Measurements from ENCODE around the gene HSF4.

DNA sequence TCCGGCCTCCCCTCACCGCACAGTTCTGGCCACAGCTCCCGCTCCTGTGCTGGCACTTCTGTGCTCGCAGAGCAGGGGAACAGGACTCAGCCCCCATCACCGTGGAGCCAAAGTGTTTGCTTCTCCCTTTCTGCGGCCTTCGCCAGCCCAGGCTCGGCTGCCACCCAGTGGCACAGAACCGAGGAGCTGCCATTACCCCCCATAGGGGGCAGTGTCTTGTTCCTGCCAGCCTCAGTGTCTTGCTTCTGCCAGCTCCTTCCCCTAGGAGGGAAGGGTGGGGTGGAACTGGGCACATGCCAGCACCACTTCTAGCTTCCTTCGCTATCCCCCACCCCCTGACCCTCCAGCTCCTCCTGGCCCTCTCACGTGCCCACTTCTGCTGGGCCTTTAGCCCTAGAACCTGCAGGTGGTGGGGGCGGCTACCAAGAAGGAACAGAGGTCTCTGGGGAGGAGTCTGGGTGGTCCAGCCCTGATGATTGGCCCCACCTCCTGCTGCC lies 33.7 kb downstream of the HSF4 start:
- TF ChIP-seq, protein P1, sequence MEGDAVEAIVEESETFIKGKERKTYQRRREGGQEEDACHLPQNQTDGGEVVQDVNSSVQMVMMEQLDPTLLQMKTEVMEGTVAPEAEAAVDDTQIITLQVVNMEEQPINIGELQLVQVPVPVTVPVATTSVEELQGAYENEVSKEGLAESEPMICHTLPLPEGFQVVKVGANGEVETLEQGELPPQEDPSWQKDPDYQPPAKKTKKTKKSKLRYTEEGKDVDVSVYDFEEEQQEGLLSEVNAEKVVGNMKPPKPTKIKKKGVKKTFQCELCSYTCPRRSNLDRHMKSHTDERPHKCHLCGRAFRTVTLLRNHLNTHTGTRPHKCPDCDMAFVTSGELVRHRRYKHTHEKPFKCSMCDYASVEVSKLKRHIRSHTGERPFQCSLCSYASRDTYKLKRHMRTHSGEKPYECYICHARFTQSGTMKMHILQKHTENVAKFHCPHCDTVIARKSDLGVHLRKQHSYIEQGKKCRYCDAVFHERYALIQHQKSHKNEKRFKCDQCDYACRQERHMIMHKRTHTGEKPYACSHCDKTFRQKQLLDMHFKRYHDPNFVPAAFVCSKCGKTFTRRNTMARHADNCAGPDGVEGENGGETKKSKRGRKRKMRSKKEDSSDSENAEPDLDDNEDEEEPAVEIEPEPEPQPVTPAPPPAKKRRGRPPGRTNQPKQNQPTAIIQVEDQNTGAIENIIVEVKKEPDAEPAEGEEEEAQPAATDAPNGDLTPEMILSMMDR (IDR thresholded peaks at IDR 0.05; ENCODE audit: extremely low read depth in 1 of 2, insufficient read depth in 1 of 2, low read depth in 1 of 2, low read length in 2 of 2): peak; percentile 92 to 96
- TF ChIP-seq POLR2AphosphoS5 (IDR thresholded peaks at IDR 0.05; ENCODE audit: insufficient read depth, low read depth, low read length): no peak
- TF ChIP-seq, protein P2, sequence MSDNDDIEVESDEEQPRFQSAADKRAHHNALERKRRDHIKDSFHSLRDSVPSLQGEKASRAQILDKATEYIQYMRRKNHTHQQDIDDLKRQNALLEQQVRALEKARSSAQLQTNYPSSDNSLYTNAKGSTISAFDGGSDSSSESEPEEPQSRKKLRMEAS (IDR thresholded peaks at IDR 0.05; ENCODE audit: insufficient read depth, insufficient read length): no peak
- no peak for TF ChIP-seq EZH2 (IDR thresholded peaks at IDR 0.05; ENCODE audit: borderline replicate concordance, low read depth, low read length, severe bottlenecking)
- TF ChIP-seq JUN (IDR thresholded peaks at IDR 0.05; ENCODE audit: borderline replicate concordance, insufficient read depth, insufficient read length, low read depth): no peak

Measured in endothelial cell of umbilical vein (primary cell).